HG02763 (cell line): ENCODE data around the gene TNIK.
"Not testable (repeated sequence)": the region's sequence is repeated elsewhere in the genome, so short reads cannot be mapped to it uniquely, and the experiment has no call there.

Source experiments
- ATAC-seq: cut with Tn5 transposase; IDR thresholded peaks from one replicate; pipeline ENCODE4 v1.9.1; 2021; ENCODE audit warnings: mild to moderate bottlenecking, moderate library complexity; ENCODE audit not compliant: unreplicated experiment

TNIK gene

GRCh38 chr3:171389491-171389890 lies 70.7 kb downstream of the TNIK start:
- ATAC-seq, result no peak

- ATAC-seq, result no peak
Observed at GRCh38 chr3:171388527-171388926, 71.7 kb downstream of the TNIK start.

- ATAC-seq, result no peak
Observed at GRCh38 chr3:171387062-171387461, 73.1 kb downstream of the TNIK start.

- ATAC-seq, result no peak
Observed at GRCh38 chr3:171385086-171385485, 75.1 kb downstream of the TNIK start.

GRCh38 chr3:171384101-171384891 lies 75.9 kb downstream of the TNIK start:
- ATAC-seq, result no peak

- ATAC-seq, result no peak
Observed at GRCh38 chr3:171383206-171384018, 76.8 kb downstream of the TNIK start.

- ATAC-seq, result not testable (repeated sequence)
Observed at GRCh38 chr3:171382347-171382746, 77.9 kb downstream of the TNIK start.

GRCh38 chr3:171380711-171381425 lies 79.3 kb downstream of the TNIK start:
- ATAC-seq, result no peak

GRCh38 chr3:171379961-171380483 lies 80.2 kb downstream of the TNIK start:
- ATAC-seq, result no peak

GRCh38 chr3:171379281-171379680 lies 80.9 kb downstream of the TNIK start:
- no peak for ATAC-seq

- ATAC-seq, result no peak
Observed at GRCh38 chr3:171378586-171378985, 81.6 kb downstream of the TNIK start.

GRCh38 chr3:171377859-171378258 lies 82.3 kb downstream of the TNIK start:
- ATAC-seq, result no peak

GRCh38 chr3:171376596-171376947 lies 83.6 kb downstream of the TNIK start:
- ATAC-seq, result no peak

GRCh38 chr3:171375666-171376595 lies 84.3 kb downstream of the TNIK start:
- ATAC-seq, result no peak

- no peak for ATAC-seq
Observed at GRCh38 chr3:171374661-171375285, 85.4 kb downstream of the TNIK start.

- ATAC-seq, result no peak
Observed at GRCh38 chr3:171374260-171374659, 85.9 kb downstream of the TNIK start.

GRCh38 chr3:171373711-171374110 lies 86.5 kb downstream of the TNIK start:
- no peak for ATAC-seq

GRCh38 chr3:171372694-171373093 lies 87.5 kb downstream of the TNIK start:
- ATAC-seq, result no peak

GRCh38 chr3:171371354-171371753 lies 88.9 kb downstream of the TNIK start:
- ATAC-seq, result no peak

GRCh38 chr3:171369156-171369555 lies 91.0 kb downstream of the TNIK start:
- no peak for ATAC-seq
